AG08396 (cell line): ENCODE data around the gene BCAR3.
A peak's percentile ranks its signal among the peaks of the same experiment; 100 is the strongest.
"Not testable (repeated sequence)": the region's sequence is repeated elsewhere in the genome, so short reads cannot be mapped to it uniquely, and the experiment has no call there.

Source experiments
- DNase-seq: peaks from one replicate; pipeline ENCODE4 v3.0.0; 2012; ENCODE audit warnings: low spot score, mixed read lengths

The BCAR3 gene

GRCh38 chr1:93596329-93597089 is 85.1 kb downstream of the BCAR3 start:
- DNase-seq: no peak

- no peak for DNase-seq
Observed at GRCh38 chr1:93595743-93596142, 85.9 kb downstream of the BCAR3 start.

DNA sequence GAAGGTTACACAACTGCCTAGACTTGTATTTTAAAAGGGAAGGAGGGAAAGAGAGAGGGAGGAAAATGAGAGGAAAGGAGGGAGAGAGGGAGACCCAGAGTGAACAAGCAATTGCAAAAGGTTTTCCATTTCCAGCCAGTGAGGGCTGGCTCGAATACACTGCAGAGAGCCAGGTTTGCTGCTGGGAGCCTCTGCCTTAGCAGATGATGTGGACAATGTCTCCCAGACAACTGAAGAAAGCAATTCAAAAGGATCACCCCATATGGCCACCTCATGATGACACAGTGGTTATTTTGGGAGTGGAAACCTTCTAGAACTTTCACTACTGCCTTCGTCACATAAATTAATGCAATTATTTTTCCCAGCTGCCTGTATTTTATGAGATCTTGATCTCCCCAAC is 86.4 kb downstream of the BCAR3 start:
- DNase-seq: peak; percentile 39

DNA sequence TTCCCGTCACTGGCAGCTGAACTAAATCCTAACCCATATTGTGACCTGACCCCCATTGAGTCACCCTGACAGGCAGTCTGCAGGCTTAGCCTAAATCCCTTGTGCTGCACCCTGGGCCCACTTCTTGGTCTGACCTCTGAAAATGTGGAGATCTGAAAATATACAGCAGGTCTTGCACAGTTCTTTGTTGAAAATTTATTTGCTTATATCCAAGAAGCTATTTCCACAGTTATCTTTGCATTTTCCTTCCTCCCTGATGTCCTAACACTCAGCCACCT is 87.1 kb downstream of the BCAR3 start:
- DNase-seq: no peak

- DNase-seq: no peak
Observed at GRCh38 chr1:93593854-93594602, 87.6 kb downstream of the BCAR3 start.

- no peak for DNase-seq
Observed at GRCh38 chr1:93592551-93592949, 89.1 kb downstream of the BCAR3 start.

DNA sequence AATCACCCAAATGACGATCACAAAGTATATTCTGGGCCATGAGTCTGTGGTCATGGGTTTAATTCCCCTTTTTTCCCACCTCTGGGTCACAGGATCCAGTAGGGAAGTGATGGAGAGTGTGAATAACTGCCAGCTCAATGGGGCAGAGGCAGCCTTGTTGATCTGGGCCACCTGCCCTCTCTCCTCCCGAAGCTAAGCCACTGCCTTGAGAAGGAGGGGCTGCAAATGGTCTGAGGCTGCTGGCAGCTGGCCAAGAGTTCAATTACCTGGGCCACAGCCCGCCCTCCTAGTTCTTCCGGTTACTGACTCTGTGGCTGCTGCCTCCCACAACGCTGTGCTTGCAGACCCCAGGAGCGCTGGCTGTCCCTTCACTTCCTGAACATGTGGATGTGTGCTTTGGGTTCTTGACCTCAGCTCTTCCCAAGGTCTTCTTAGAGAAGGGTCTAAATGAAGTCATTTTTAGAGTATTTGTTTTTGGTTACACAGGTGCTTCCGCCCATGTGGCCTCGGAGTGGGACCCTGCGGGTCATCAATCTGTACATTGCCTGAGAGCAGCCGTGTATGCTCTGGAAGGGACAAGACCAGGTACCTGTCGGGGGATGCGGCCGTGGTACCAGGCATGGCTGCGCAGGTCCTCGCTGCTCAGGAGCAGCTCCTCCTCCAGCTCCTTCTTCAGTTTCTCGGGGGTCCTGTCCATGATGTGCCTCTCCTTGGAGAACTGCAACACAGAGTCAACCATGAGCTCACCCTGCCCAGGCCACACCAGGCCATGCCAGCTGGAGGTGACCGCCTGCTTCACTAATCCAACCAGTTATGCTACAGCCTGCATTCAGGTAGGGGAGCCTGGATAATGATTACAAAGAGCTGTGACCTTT is 89.7 kb downstream of the BCAR3 start:
- no peak for DNase-seq

GRCh38 chr1:93591291-93591675 is 90.4 kb downstream of the BCAR3 start:
- DNase-seq: not testable (repeated sequence)

DNA sequence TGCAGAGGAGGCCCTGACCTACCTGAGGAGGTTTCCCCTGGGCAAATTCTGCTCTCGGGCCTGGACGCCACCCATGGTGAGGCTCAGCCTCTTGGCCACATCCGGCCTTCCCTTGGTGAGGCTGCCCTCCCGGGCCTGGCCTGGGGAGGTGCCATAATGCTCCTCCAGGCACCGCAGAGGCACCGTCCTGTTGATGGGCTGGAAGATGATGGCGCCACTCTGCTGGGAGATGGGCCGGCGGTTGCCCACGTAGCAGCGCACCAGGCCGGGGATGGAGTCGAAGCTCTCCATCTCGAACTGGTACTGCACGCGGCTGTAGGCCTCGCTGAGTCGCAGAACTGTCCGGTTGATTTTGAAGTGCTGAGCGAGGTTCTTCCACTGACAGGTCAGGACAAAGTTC is 92.7 kb downstream of the BCAR3 start:
- no peak for DNase-seq

DNA sequence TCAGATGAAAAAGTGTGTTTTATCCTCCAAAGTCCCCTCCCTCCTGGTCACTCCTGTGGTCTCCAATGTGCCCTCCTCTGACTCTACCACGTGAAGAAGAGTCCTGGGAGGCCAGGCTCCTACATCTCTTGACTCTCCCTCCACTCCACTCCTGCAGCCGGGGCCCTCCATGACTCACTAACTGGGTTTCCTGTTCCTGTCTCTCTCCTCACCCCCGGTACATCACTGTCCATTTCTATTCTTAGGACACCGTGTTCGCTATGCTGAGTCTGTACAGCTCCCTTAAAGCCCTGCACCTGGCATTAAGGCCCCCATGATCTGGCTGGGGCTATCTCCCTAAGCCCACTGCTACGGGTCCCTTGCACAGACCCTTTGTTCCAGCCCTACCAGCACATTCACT is 93.4 kb downstream of the BCAR3 start:
- no peak for DNase-seq

DNA sequence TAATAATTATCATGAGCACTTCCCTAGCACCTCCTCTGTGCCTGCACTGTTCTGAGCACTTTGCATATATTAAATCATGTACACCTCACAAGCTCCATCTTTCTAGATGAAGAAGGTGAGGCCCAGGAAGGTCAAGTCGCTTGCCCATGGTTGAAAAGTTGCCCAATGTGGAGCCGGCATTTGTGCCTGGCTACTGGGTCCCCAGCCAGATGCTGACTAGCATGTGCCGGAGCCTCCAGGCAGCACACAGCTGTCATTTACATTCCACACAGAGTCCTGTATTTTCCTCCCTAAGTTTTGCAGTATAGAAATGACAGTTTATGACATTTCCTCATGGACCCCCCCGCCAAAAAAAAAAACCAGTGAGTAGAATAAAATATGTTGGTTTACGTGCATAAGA is 94.3 kb downstream of the BCAR3 start:
- DNase-seq: no peak

DNA sequence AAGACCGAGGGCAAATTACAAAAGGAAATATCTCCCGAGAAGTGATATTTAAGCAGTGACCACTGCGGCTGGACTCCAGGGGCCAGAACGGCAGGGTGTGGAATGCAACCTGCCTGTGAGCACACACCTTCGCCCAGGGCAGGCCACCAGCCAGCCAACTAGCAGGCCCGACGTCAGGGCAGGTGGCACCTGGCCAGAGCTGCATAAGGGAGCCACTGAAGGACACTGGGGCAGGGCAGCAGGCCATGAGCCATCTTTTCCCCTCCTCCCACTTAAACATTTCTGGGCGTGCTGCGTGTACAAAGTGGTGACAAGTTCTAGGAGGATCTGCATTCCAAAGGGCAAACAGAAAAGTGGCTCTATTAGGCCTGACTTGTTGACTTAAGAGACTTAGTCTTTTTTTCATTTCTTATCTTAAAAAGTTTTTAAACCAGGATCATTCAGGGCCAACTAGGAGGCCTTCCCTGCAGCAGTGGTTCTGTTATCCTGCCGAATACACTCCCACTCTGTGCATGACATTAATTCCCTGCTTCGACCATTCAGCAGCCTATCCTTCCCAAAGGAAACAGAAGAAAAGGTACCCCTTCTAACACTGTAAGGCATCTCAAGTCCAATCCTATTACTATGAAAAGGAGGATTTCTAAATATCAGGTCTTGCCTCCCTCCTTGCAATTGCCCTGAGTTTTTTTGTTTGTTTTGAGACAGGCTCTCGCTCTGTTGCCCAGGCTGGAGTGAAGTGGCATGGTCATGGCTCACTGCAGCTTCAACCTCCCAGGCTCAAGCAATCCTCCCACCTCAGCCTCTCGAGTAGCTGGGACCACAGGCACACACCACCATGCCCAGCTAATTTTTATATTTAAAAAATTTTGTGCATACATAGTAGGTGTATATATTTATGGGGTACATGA is 96.3 kb downstream of the BCAR3 start:
- DNase-seq: peak; percentile 29

GRCh38 chr1:93584261-93585003 is 97.2 kb downstream of the BCAR3 start:
- no peak for DNase-seq

GRCh38 chr1:93581917-93582850 is 99.5 kb downstream of the BCAR3 start:
- no peak for DNase-seq

DNA sequence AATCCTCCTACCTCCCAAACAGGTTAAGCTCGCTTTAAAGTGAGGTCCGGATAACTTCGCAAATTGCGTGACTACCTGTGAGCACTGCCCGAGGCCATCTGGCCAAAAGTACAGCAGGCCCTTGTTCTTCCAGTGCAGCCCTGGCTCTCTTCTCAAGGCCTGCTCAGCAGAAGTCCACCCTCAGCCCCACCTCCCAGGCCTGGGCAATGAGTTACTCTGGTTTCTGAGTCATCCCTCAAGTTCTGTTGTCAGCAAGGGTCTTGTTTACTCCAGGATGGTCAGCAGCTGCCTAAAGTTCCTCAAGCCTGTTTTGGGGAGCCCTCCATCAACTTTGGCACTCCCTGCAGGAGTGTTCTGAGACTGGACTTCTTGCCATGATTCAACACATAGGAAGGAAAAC is 101.7 kb downstream of the BCAR3 start:
- peak; percentile 77 for DNase-seq

DNA sequence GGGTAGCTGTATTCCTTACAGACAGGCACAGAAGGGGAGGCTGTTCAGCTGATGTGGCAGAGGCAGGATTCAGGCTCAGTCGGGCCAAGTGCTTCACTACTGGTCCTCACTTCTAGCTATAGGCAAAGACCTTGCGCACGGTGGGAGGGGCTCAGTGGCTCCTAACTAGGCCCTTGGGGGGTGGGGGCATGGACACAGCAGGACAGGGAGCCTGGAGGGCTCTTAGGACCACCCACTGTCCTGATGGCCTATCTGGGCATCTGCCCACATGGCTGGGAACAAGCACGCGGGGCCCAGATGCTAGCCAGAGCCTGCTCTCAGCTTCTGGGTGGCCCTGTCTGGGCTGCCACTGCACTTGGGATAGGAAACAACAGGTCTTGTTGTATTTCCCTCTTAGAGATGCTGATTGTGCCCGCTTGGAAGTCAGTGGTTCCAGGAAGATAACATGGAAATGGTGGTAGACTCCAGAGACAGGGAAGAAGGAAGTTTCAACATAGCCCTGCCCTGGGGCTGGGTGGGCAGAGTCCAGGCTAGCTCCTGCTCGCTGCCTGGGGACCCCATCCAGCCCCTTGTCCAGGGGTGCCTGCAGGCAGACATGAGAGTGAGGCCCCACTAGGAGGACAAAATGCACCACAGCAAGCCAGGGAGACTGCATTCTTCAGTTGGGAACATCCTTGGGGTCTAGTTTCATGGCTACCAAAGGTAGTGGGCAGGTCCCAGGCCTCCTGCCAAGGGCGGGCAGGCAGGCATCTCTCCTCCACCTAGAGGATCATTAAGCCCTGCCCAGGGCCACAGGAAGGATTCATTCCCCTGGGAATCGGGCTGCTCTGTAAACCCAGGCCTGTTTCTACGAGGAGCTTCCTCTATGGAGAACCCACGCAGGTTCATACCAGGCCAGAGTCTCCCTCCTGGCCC is 102.5 kb downstream of the BCAR3 start:
- no peak for DNase-seq

DNA sequence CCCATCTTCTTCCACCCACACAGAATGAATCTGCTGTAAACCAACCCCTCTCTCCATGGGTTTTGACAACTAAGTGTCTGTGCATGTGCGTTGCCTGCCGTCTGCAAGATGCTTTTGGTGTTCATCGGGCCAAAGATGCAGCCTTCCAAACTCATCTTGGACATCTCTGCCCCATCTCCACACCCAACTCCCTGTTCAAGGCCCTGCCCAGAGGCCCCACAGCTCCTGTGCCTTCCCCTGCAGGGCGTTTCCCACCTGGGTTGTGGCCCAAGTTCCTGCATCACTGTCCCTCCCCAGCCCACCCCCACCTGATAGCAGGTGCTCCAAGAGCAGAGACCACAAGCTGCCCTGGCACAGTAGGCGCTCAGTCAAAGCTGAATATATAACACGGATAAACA is 103.2 kb downstream of the BCAR3 start:
- no peak for DNase-seq

- no peak for DNase-seq
Observed at GRCh38 chr1:93577536-93578432, 103.9 kb downstream of the BCAR3 start.
